ENCODE data around the gene GPER1. TPM values are rescaled to one million over a fixed set of nuclear protein-coding genes. Genes with fewer than 3 reads are reported as not detected.

The GPER1 gene
- total RNA-seq, 1 donor from 2014 or later = 26.0 TPM

DNA sequence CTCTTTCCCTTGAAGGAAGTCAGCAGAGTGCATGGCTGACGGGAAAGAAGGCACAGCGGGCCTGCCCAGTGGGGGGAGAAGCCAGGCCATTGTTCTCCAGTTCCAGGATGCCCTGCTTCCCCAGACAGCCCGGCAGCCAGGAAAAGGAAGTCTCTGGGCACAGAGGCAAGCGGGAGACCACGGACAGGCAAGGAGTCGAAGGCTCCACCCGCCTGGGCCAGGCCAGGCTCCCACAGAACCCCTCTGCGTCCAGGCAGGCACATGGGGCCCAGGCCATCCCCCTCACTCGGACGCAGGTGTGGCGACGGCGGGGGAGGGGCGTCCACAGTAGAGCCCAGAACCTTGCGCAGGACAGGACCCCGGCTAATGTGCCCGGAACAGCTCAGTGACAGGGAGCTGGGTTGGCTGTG lies 34.9 kb upstream of the GPER1 start:
- H3K27me3 ChIP-seq (ENCODE audit: low read depth) = no peaks in the 10 kb centered on the region
- ATAC-seq = peak; percentile 6 to 9
- peaks cover 8% of the 10 kb centered on the region for H3K36me3 ChIP-seq
- no peak for DNase-seq
- H3K4me3 ChIP-seq = no peak overlapping the region
- intact Hi-C loops (cut with DNase I) = no loop called here
- H3K9me3 ChIP-seq = no peaks in the 10 kb centered on the region
- peaks cover 85% of the 10 kb centered on the region for H3K4me1 ChIP-seq
- H3K27ac ChIP-seq = peak overlapping the region; percentile 88
- TF ChIP-seq, protein P1, sequence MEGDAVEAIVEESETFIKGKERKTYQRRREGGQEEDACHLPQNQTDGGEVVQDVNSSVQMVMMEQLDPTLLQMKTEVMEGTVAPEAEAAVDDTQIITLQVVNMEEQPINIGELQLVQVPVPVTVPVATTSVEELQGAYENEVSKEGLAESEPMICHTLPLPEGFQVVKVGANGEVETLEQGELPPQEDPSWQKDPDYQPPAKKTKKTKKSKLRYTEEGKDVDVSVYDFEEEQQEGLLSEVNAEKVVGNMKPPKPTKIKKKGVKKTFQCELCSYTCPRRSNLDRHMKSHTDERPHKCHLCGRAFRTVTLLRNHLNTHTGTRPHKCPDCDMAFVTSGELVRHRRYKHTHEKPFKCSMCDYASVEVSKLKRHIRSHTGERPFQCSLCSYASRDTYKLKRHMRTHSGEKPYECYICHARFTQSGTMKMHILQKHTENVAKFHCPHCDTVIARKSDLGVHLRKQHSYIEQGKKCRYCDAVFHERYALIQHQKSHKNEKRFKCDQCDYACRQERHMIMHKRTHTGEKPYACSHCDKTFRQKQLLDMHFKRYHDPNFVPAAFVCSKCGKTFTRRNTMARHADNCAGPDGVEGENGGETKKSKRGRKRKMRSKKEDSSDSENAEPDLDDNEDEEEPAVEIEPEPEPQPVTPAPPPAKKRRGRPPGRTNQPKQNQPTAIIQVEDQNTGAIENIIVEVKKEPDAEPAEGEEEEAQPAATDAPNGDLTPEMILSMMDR (IDR thresholded peaks at IDR 0.05) = no peak

DNA sequence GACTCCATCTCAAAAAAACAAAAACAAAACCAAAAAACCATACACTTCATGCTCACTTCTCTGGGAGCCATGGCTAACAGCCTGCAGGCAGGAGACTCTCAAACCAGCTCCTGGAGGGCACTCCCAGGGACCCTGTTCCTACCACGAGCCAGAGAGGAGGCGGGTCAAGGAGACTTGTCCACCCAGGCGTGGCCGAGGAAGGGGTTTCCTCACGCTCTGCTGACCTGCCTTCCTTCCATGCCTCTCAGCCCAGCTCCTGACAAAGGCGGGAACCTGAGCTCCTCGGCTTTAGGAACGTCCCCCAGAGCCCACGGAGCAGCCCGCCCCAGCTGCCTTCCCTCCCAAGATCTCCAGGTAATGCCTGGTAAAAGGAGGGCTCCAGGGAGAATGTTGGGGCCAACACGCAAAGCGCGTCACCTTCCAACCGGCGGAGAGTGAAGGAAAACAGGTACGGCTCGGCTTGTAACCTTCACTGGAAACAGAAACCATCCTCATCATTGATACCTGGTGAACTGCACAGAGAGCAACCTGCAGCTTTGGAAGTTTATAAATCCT lies 34.0 kb upstream of the GPER1 start:
- Histone ChIP-seq H3K36me3 (peaks cover 17% of the 10 kb centered on the region), H3K27me3 (ENCODE audit: low read depth) (no peaks in the 10 kb centered on the region), H3K4me1 (peaks cover 76% of the 10 kb centered on the region), H3K27ac (peak overlapping the region; percentile 88), H3K4me3 (peak overlapping the region; percentile 55), H3K9me3 (no peaks in the 10 kb centered on the region)
- DNase-seq (no peak), ATAC-seq (no peak)
- intact Hi-C loops (cut with DNase I) = no loop called here
- TF ChIP-seq, protein P1 (IDR thresholded peaks at IDR 0.05) = no peak

DNA sequence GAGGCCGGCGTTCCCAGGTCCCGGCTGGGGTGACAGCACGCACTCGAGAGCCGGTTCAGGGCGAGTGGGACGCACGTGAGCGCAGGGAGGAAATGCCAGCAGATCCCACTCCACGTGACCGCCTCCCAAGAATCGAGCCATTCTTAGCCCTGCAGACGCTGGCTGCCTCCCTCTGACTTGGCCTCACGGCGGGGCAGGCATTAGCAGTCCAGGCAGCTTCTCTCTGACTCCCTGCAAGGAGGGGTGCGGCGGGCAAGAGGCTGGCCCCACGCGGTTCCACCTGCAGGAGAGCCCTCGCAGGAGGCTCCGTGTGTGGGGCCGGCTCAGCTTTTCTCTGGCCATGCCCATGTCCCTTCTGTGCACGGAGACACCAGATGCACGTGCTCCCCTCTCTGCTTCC lies 33.5 kb upstream of the GPER1 start:
- no peak for DNase-seq
- TF ChIP-seq, protein P1 (IDR thresholded peaks at IDR 0.05) = no peak
- Histone ChIP-seq H3K36me3 (peaks cover 19% of the 10 kb centered on the region), H3K9me3 (no peaks in the 10 kb centered on the region), H3K27me3 (ENCODE audit: low read depth) (no peaks in the 10 kb centered on the region), H3K4me1 (peaks cover 71% of the 10 kb centered on the region), H3K27ac (peak overlapping the region; percentile 88), H3K4me3 (peak overlapping the region; percentile 55)
- intact Hi-C loops (cut with DNase I) = no loop called here
- ATAC-seq = peak in 1 of 2 donors; percentile 18

DNA sequence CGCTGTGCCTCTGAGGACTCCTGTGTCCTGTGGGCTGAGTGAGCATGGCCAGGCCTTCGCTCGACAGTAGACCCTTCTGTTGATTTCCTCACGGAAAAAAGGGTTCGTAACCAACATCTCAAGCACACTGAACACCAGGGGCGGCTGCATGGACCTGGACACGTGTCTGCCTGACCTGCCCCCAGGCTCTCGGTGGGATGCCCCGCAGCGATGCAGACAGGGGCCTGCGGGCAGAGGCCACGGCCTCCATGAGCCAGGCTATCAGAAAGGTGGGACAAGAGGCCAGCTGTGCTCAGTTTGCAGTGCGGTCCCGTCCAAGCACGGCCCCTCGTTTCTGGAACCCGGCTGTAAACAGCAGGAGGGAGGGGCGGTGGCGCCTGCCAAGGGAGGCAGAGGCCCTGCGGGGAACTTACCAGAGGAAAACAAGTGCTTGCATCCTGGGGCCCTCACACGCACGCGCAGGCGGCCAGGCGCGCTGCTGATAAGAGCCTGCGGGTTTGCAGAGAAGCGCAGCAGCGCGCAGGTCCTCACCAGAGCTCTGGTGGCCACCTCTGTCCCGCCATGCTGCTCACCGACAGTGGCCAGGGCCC lies 33.0 kb upstream of the GPER1 start:
- ATAC-seq (peak; percentile 59 to 62), DNase-seq (peak; percentile 89)
- intact Hi-C loops (cut with DNase I) = no loop called here
- H3K9me3 ChIP-seq = no peaks in the 10 kb centered on the region
- H3K36me3 ChIP-seq = peaks cover 19% of the 10 kb centered on the region
- H3K4me1 ChIP-seq = peaks cover 66% of the 10 kb centered on the region
- H3K27ac ChIP-seq = peak overlapping the region; percentile 88
- TF ChIP-seq, protein P1 (IDR thresholded peaks at IDR 0.05) = no peak
- peak overlapping the region; percentile 55 for H3K4me3 ChIP-seq
- no peaks in the 10 kb centered on the region for H3K27me3 ChIP-seq (ENCODE audit: low read depth)

DNA sequence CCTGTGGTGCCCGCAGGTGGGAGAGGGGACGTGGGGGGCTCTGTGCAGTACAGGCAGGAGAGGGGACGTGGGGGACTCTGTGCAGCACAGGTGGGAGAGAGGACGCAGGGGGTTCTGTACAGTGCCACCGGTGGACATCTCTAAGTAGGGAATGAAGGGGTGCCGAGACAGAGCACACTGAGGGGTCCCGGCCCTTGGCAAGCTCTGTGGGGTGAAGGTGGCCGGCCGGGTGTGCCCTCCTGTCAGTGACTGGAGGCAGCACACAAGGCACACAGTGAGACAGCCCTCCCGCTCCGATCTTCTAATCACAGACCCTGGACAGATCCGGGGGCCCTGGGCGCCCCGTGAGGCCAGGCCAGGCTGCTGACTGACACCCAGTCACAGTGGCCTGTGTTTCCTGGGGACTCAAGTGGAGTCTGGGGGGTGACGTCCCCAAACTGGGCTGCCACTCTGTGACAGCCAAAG lies 32.4 kb upstream of the GPER1 start:
- DNase-seq = no peak
- H3K4me3 ChIP-seq = peak overlapping the region; percentile 55
- peak overlapping the region; percentile 88 for H3K27ac ChIP-seq
- H3K27me3 ChIP-seq (ENCODE audit: low read depth) = no peaks in the 10 kb centered on the region
- ATAC-seq = no peak
- no peaks in the 10 kb centered on the region for H3K9me3 ChIP-seq
- peaks cover 66% of the 10 kb centered on the region for H3K4me1 ChIP-seq
- H3K36me3 ChIP-seq = peaks cover 19% of the 10 kb centered on the region
- intact Hi-C loops (cut with DNase I) = no loop called here
- TF ChIP-seq, protein P1 (IDR thresholded peaks at IDR 0.05) = no peak
